Loucy (cell line): Measurements from ENCODE around the gene PUM1.
A peak's percentile ranks its signal among the peaks of the same experiment; 100 is the strongest.

Experiments
- H2AFZ ChIP-seq: fragments of 200-600 bp; sonication (generic); 2 replicates; pipeline ENCODE4 v1.6.0; 2016; ENCODE audit warnings: antibody characterized with exemption, mild to moderate bottlenecking, low read length, moderate library complexity
- H3F3A ChIP-seq: fragments of 200-600 bp; 2 replicates; pipeline ENCODE4 v1.6.0; 2016; ENCODE audit warnings: antibody characterized with exemption, low read depth, mild to moderate bottlenecking
- H3K27me3 ChIP-seq: fragments of 200-600 bp; sonication (generic); 2 replicates; pipeline ENCODE4 v1.6.1; 2014; ENCODE audit warnings: low read length, mild to moderate bottlenecking; ENCODE audit not compliant: insufficient read depth, poor library complexity, severe bottlenecking
- H3K36me3 ChIP-seq: fragments of 200-600 bp; sonication (generic); 2 replicates; pipeline ENCODE4 v1.6.1; 2016; ENCODE audit warnings: low read length; ENCODE audit not compliant: insufficient read depth
- H3K4me1 ChIP-seq: fragments of 200-600 bp; sonication (generic); 2 replicates; pipeline ENCODE4 v1.5.1; 2014; ENCODE audit warnings: low read length, mild to moderate bottlenecking; ENCODE audit not compliant: insufficient read depth, poor library complexity, severe bottlenecking
- H3K4me2 ChIP-seq: fragments of 200-600 bp; sonication (generic); 2 replicates; pipeline ENCODE4 v1.6.0; 2014; ENCODE audit warnings: antibody characterized with exemption, low read length, low read depth, mild to moderate bottlenecking; ENCODE audit not compliant: poor library complexity, severe bottlenecking
- H3K4me3 ChIP-seq: fragments of 200-600 bp; sonication (generic); 2 replicates; pipeline ENCODE4 v1.5.1; 2014; ENCODE audit warnings: low read length, mild to moderate bottlenecking, mixed read lengths; ENCODE audit not compliant: poor library complexity, severe bottlenecking
- H3K79me2 ChIP-seq: fragments of 200-600 bp; sonication (generic); 2 replicates; pipeline ENCODE4 v1.6.1; 2014; ENCODE audit warnings: low read length; ENCODE audit not compliant: insufficient read depth
- H3K9ac ChIP-seq: fragments of 200-600 bp; sonication (generic); 2 replicates; pipeline ENCODE4 v1.6.0; 2014; ENCODE audit warnings: mild to moderate bottlenecking, low read depth, low read length, moderate library complexity; ENCODE audit not compliant: poor library complexity, severe bottlenecking
- H3K9me2 ChIP-seq: fragments of 200-600 bp; sonication (generic); replicated peaks from 2 replicates; pipeline ENCODE4 v1.6.1; 2016; ENCODE audit warnings: low read depth, low read length, mixed read lengths
- H3K9me3 ChIP-seq: fragments of 200-600 bp; sonication (generic); 2 replicates; pipeline ENCODE4 v1.6.1; 2014; ENCODE audit warnings: mild to moderate bottlenecking, antibody characterized with exemption, low read length, low read depth; ENCODE audit not compliant: insufficient read depth
- H4K20me1 ChIP-seq: fragments of 200-600 bp; sonication (generic); 2 replicates; pipeline ENCODE4 v1.6.0; 2014; ENCODE audit warnings: antibody characterized with exemption, low read length, mild to moderate bottlenecking; ENCODE audit not compliant: insufficient read depth, poor library complexity, severe bottlenecking
- CTCF ChIP-seq: fragments of 200-600 bp; sonication (generic); conservative IDR thresholded peaks from 2 replicates; pipeline ENCODE4 v1.5.1; 2014; ENCODE audit warnings: mild to moderate bottlenecking, antibody characterized with exemption, low read length
- EZH2phosphoT487 ChIP-seq: fragments of 200-600 bp; IDR thresholded peaks from 2 replicates; pipeline ENCODE4 v1.6.1; 2018; ENCODE audit warnings: antibody characterized with exemption, mild to moderate bottlenecking, moderate library complexity, borderline replicate concordance

The PUM1 gene

GRCh38 chr1:31105646-31106045 lies 40.1 kb upstream of the PUM1 start:
- no peaks in the 10 kb centered on the region for H3K9me2 ChIP-seq
- H3K27me3 ChIP-seq, result no peaks in the 10 kb centered on the region
- TF ChIP-seq CTCF, result no peak
- TF ChIP-seq EZH2phosphoT487, result no peak

GRCh38 chr1:31102501-31102950 lies 37.0 kb upstream of the PUM1 start:
- Histone ChIP-seq H3K36me3 (no peaks in the 10 kb centered on the region), H3K4me2 (no peak overlapping the region), H3F3A (no peaks in the 10 kb centered on the region), H3K9me2 (no peaks in the 10 kb centered on the region), H3K4me1 (no peaks in the 10 kb centered on the region), H3K79me2 (no peaks in the 10 kb centered on the region), H4K20me1 (no peaks in the 10 kb centered on the region), H3K9me3 (no peaks in the 10 kb centered on the region), H3K9ac (no peak overlapping the region), H3K27me3 (no peaks in the 10 kb centered on the region), H3K4me3 (no peak overlapping the region), H2AFZ (no peak overlapping the region)
- no peak for TF ChIP-seq EZH2phosphoT487
- TF ChIP-seq CTCF, result no peak

More at GRCh38 chr1:31105646-31106045, 40.1 kb upstream of the PUM1 start:
- Histone ChIP-seq H3K9me3 (no peaks in the 10 kb centered on the region), H3F3A (no peaks in the 10 kb centered on the region), H3K4me3 (no peak overlapping the region), H3K79me2 (no peaks in the 10 kb centered on the region), H3K9ac (no peak overlapping the region), H3K36me3 (no peaks in the 10 kb centered on the region), H3K4me2 (no peak overlapping the region), H3K4me1 (no peaks in the 10 kb centered on the region), H4K20me1 (no peaks in the 10 kb centered on the region), H2AFZ (no peak overlapping the region)

DNA sequence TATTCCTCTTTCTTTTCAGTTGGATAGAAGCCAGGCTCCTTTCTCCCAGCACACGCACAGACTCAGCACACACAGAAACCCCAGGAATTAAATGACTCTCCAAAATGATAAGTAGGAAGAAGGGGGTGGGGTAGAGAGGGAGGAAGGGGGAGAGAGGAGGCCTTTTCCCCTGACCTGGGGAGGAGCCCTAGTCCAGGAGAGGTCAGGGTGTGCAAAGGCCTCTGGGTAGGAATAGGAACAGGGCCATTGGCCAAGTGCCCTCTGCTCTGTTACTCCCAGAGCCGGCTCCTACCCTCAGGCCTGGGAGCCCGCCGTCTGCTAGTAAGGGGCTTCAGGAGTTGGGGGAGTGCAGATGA lies 35.6 kb upstream of the PUM1 start:
- TF ChIP-seq CTCF, result no peak
- no peak for TF ChIP-seq EZH2phosphoT487
- no peaks in the 10 kb centered on the region for H3K79me2 ChIP-seq
- H3K4me1 ChIP-seq, result no peaks in the 10 kb centered on the region
- H3F3A ChIP-seq, result no peaks in the 10 kb centered on the region
- no peak overlapping the region for H3K9ac ChIP-seq
- no peaks in the 10 kb centered on the region for H3K27me3 ChIP-seq
- no peaks in the 10 kb centered on the region for H3K9me3 ChIP-seq
- H3K4me3 ChIP-seq, result no peak overlapping the region
- H2AFZ ChIP-seq, result 0 out of 2 replicates have a peak overlapping the region, but pooled peaks have one; percentile 0
- H4K20me1 ChIP-seq, result no peaks in the 10 kb centered on the region
- no peaks in the 10 kb centered on the region for H3K9me2 ChIP-seq
- no peak overlapping the region for H3K4me2 ChIP-seq
- no peaks in the 10 kb centered on the region for H3K36me3 ChIP-seq
